HEK293 (cell line): ENCODE data around the gene WASHC3.
"Not testable (repeated sequence)": the region's sequence is repeated elsewhere in the genome, so short reads cannot be mapped to it uniquely, and the experiment has no call there.

Experiments
- MEIS1 ChIP-seq: sonication (generic); formaldehyde crosslinking; IDR thresholded peaks from 2 replicates; pipeline ENCODE4 v1.8.1; 2022; ENCODE audit warnings: missing genetic modification reagents, mild to moderate bottlenecking, borderline replicate concordance
- ZNF24 ChIP-seq: fragments of 450-650 bp; formaldehyde crosslinking; IDR thresholded peaks from 2 replicates; pipeline ENCODE4 v1.5.1; 2016; ENCODE audit warnings: missing biosample characterization, missing genetic modification characterization
- ZNF558 ChIP-seq: fragments of 450-650 bp; formaldehyde crosslinking; IDR thresholded peaks from 2 replicates; pipeline ENCODE4 v1.5.1; 2016; ENCODE audit warnings: missing biosample characterization, missing genetic modification characterization
- TF ChIP-seq, protein P1 (sequence below): sonication (generic); formaldehyde crosslinking; IDR thresholded peaks from 2 replicates; pipeline ENCODE4 v1.8.1; 2022; ENCODE audit warnings: mild to moderate bottlenecking, moderate library complexity, missing genetic modification reagents
- TF ChIP-seq, protein P2 (sequence below): fragments of 450-650 bp; formaldehyde crosslinking; IDR thresholded peaks from 2 replicates; pipeline ENCODE4 v1.5.1; 2016; ENCODE audit warnings: missing biosample characterization, missing genetic modification characterization

DNA sequence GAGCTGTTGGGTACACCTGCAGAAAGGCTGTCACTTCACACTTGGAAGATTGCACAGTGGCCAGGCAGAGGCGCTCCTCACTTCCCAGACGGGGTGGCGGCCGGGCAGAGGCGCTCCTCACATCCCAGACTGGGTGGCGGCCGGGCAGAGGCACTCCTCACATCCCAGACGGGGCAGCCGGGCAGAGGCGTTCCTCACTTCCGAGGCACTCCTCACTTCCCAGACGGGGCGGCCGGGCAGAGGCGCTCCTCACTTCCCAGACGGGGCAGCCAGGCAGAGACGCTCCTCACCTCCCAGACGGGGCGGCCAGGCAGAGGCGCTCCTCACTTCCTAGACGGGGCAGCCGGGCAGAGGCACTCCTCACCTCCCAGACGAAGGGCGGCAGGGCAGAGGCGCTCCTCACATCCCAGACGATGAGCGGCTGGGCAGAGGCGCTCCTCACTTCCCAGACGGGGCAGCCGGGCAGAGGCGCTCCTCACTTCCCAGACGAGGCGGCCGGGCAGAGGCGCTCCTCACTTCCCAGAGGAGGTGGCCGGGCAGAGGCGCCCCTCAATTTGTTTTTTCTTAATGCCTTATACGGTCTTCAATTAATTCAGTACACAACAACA, 27.5 kb upstream of the WASHC3 start:
- TF ChIP-seq ZNF558 (tag by site-specific recombination); MEIS1 (CRISPR knock-in tag); ZNF24: not testable (repeated sequence)
- TF ChIP-seq, protein P1, sequence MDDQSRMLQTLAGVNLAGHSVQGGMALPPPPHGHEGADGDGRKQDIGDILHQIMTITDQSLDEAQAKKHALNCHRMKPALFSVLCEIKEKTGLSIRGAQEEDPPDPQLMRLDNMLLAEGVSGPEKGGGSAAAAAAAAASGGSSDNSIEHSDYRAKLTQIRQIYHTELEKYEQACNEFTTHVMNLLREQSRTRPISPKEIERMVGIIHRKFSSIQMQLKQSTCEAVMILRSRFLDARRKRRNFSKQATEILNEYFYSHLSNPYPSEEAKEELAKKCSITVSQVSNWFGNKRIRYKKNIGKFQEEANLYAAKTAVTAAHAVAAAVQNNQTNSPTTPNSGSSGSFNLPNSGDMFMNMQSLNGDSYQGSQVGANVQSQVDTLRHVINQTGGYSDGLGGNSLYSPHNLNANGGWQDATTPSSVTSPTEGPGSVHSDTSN (CRISPR knock-in tag): not testable (repeated sequence)
- TF ChIP-seq, protein P2, sequence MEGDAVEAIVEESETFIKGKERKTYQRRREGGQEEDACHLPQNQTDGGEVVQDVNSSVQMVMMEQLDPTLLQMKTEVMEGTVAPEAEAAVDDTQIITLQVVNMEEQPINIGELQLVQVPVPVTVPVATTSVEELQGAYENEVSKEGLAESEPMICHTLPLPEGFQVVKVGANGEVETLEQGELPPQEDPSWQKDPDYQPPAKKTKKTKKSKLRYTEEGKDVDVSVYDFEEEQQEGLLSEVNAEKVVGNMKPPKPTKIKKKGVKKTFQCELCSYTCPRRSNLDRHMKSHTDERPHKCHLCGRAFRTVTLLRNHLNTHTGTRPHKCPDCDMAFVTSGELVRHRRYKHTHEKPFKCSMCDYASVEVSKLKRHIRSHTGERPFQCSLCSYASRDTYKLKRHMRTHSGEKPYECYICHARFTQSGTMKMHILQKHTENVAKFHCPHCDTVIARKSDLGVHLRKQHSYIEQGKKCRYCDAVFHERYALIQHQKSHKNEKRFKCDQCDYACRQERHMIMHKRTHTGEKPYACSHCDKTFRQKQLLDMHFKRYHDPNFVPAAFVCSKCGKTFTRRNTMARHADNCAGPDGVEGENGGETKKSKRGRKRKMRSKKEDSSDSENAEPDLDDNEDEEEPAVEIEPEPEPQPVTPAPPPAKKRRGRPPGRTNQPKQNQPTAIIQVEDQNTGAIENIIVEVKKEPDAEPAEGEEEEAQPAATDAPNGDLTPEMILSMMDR (tag by site-specific recombination): not testable (repeated sequence)
